Stomach smooth muscle (tissue), 2 donors: ENCODE measurements around the gene TES.

ENCODE experiments used
- H3K27ac ChIP-seq: one replicate; pipeline ENCODE4 v1.7.0; 2013; ENCODE audit warnings: mild to moderate bottlenecking, low read length, inconsistent platforms
- H3K27me3 ChIP-seq, 2 donors: one replicate each; pipeline ENCODE4 v1.7.0; 2013; ENCODE audit warnings: low read length in 2 of 2; ENCODE audit not compliant: insufficient read depth in 2 of 2, control insufficient read depth in 1 of 2
- H3K36me3 ChIP-seq, 2 donors: one replicate each; pipeline ENCODE4 v1.7.0; 2013; ENCODE audit warnings: low read length in 2 of 2; ENCODE audit not compliant: control insufficient read depth in 2 of 2, insufficient read depth in 2 of 2
- H3K4me1 ChIP-seq: one replicate; pipeline ENCODE4 v1.7.0; 2013; ENCODE audit warnings: low read length; ENCODE audit not compliant: control insufficient read depth, insufficient read depth
- H3K4me3 ChIP-seq, 2 donors: one replicate each; pipeline ENCODE4 v1.7.0; 2013; ENCODE audit warnings: low read length in 2 of 2
- H3K9ac ChIP-seq, 2 donors: one replicate each; pipeline ENCODE4 v1.7.0; 2013; ENCODE audit warnings: low read length in 2 of 2, mild to moderate bottlenecking in 1 of 2
- H3K9me3 ChIP-seq, 2 donors: one replicate each; pipeline ENCODE4 v1.7.0; 2013; ENCODE audit warnings: low read length in 2 of 2; ENCODE audit not compliant: control insufficient read depth in 2 of 2
- donor health status: healthy.
- donor health status: Pancreatic carcinoma.

TES gene

GRCh38 chr7:116210345-116211005, at the start of gene TES:
Gene TES, plus strand, starts transcription at chr7:116210539. Its CDS starts 169 bp downstream, at chr7:116210708.
- H3K36me3 ChIP-seq, result no peaks in the 10 kb centered on the region
- H3K4me3 ChIP-seq, result peak within 1 kb of the TSS; percentile 83 to 84
- H3K9me3 ChIP-seq, result no peaks in the 10 kb centered on the region
- H3K27me3 ChIP-seq, result peaks cover 0 to 25% of the 10 kb centered on the region in 2 donors
- H3K27ac ChIP-seq, result peak within 1 kb of the TSS; percentile 85
- no peaks in the 10 kb centered on the region for H3K4me1 ChIP-seq
- H3K9ac ChIP-seq, result peak within 1 kb of the TSS; percentile 67 to 83

- Histone ChIP-seq H3K4me1 (no peaks in the 10 kb centered on the region), H3K4me3 (no peak overlapping the region), H3K27me3 (no peaks in the 10 kb centered on the region), H3K27ac (no peak overlapping the region), H3K9me3 (no peaks in the 10 kb centered on the region), H3K36me3 (no peaks in the 10 kb centered on the region), H3K9ac (no peak overlapping the region)
Observed at GRCh38 chr7:116161728-116162127, 48.6 kb upstream of the TES start.

GRCh38 chr7:116162254-116162653, 48.1 kb upstream of the TES start:
- Histone ChIP-seq H3K4me3 (no peak overlapping the region), H3K9me3 (no peaks in the 10 kb centered on the region), H3K9ac (no peak overlapping the region), H3K27me3 (no peaks in the 10 kb centered on the region), H3K36me3 (no peaks in the 10 kb centered on the region), H3K4me1 (no peaks in the 10 kb centered on the region), H3K27ac (no peak overlapping the region)

- H3K4me1 ChIP-seq, result no peaks in the 10 kb centered on the region
- H3K27me3 ChIP-seq, result no peaks in the 10 kb centered on the region
- H3K9ac ChIP-seq, result no peak overlapping the region
- H3K4me3 ChIP-seq, result no peak overlapping the region
- no peaks in the 10 kb centered on the region for H3K36me3 ChIP-seq
- H3K9me3 ChIP-seq, result no peaks in the 10 kb centered on the region
- no peak overlapping the region for H3K27ac ChIP-seq
Observed at GRCh38 chr7:116162992-116163391, 47.3 kb upstream of the TES start.

- no peaks in the 10 kb centered on the region for H3K36me3 ChIP-seq
- no peaks in the 10 kb centered on the region for H3K4me1 ChIP-seq
- H3K4me3 ChIP-seq, result no peak overlapping the region
- H3K9me3 ChIP-seq, result no peaks in the 10 kb centered on the region
- no peak overlapping the region for H3K9ac ChIP-seq
- H3K27me3 ChIP-seq, result no peaks in the 10 kb centered on the region
- H3K27ac ChIP-seq, result no peak overlapping the region
Observed at GRCh38 chr7:116164552-116165306, 45.6 kb upstream of the TES start.

- Histone ChIP-seq H3K9ac (no peak overlapping the region), H3K36me3 (no peaks in the 10 kb centered on the region), H3K4me1 (no peaks in the 10 kb centered on the region), H3K9me3 (no peaks in the 10 kb centered on the region), H3K27ac (no peak overlapping the region), H3K4me3 (no peak overlapping the region), H3K27me3 (no peaks in the 10 kb centered on the region)
Observed at GRCh38 chr7:116165717-116166116, 44.6 kb upstream of the TES start.

GRCh38 chr7:116166156-116166555, 44.2 kb upstream of the TES start:
- Histone ChIP-seq H3K9me3 (no peaks in the 10 kb centered on the region), H3K9ac (no peak overlapping the region), H3K36me3 (no peaks in the 10 kb centered on the region), H3K27ac (no peak overlapping the region), H3K4me1 (no peaks in the 10 kb centered on the region), H3K27me3 (no peaks in the 10 kb centered on the region), H3K4me3 (no peak overlapping the region)

- H3K4me3 ChIP-seq, result no peak overlapping the region
- no peak overlapping the region for H3K27ac ChIP-seq
- H3K9me3 ChIP-seq, result no peaks in the 10 kb centered on the region
- H3K36me3 ChIP-seq, result no peaks in the 10 kb centered on the region
- no peaks in the 10 kb centered on the region for H3K27me3 ChIP-seq
- no peaks in the 10 kb centered on the region for H3K4me1 ChIP-seq
- H3K9ac ChIP-seq, result no peak overlapping the region
Observed at GRCh38 chr7:116167177-116167576, 43.2 kb upstream of the TES start.

- Histone ChIP-seq H3K4me3 (no peak overlapping the region), H3K27ac (no peak overlapping the region), H3K9me3 (no peaks in the 10 kb centered on the region), H3K4me1 (no peaks in the 10 kb centered on the region), H3K27me3 (no peaks in the 10 kb centered on the region), H3K36me3 (no peaks in the 10 kb centered on the region), H3K9ac (no peak overlapping the region)
Observed at GRCh38 chr7:116169060-116169459, 41.3 kb upstream of the TES start.

GRCh38 chr7:116170180-116170579, 40.2 kb upstream of the TES start:
- H3K4me1 ChIP-seq, result no peaks in the 10 kb centered on the region
- no peak overlapping the region for H3K9ac ChIP-seq
- H3K27me3 ChIP-seq, result no peaks in the 10 kb centered on the region
- no peak overlapping the region for H3K27ac ChIP-seq
- no peaks in the 10 kb centered on the region for H3K9me3 ChIP-seq
- no peak overlapping the region for H3K4me3 ChIP-seq
- no peaks in the 10 kb centered on the region for H3K36me3 ChIP-seq

- no peaks in the 10 kb centered on the region for H3K9me3 ChIP-seq
- H3K27ac ChIP-seq, result no peak overlapping the region
- no peaks in the 10 kb centered on the region for H3K36me3 ChIP-seq
- no peak overlapping the region for H3K4me3 ChIP-seq
- H3K27me3 ChIP-seq, result no peaks in the 10 kb centered on the region
- no peak overlapping the region for H3K9ac ChIP-seq
- H3K4me1 ChIP-seq, result no peaks in the 10 kb centered on the region
Observed at GRCh38 chr7:116171094-116171493, 39.2 kb upstream of the TES start.
